CD4-positive, alpha-beta T cell treated with Interleukin-10 for 1 hour (primary cell): ENCODE measurements around the gene GTPBP1.

Experiments
- DNase-seq: peaks from one replicate; pipeline ENCODE4 v3.0.0-alpha.2; 2020

Gene GTPBP1

DNA sequence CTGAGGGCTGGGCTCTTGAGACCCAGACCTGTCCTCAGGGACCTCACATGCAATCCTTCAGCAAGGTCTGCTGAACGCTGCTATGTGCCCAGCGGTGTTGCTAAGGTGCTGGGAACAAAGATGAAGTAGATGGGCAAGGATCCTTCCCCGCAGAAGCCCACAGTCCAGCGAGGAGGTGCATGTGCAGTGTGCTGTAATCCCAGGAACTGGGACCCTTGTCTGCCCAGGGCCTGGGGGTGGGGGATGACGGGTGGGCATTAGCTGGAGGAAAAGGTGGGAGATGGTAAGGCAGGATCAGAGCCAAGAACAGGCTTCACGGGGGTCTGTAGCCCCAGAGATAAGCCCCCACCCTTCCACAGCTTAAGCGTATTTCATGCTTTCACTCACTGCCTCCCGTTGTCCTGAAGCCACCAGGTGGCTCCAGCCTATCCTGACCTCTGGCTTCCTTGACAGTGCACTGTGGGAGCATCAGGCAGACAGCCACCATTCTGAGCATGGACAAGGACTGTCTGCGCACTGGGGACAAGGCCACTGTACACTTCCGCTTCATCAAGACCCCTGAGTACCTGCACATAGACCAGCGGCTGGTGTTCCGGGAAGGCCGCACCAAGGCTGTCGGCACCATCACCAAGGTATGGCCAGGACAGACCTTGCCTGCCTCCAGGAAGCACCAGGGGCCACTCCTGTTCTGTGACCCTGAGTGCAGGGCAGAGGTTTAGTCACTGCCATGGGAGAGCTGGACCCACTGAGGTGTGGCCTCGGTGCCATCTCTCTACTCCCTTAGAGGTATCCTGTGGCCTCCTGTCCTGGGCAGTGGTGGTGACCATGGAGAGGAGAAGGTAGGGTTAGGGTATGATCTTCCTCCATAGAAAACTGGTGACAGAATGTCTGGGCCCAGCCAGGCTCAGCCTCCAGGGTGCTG, 22.0 kb downstream of the GTPBP1 start:
- DNase-seq = no peak

GRCh38 chr22:38728871-38729796, 23.4 kb downstream of the GTPBP1 start:
- DNase-seq = no peak

DNA sequence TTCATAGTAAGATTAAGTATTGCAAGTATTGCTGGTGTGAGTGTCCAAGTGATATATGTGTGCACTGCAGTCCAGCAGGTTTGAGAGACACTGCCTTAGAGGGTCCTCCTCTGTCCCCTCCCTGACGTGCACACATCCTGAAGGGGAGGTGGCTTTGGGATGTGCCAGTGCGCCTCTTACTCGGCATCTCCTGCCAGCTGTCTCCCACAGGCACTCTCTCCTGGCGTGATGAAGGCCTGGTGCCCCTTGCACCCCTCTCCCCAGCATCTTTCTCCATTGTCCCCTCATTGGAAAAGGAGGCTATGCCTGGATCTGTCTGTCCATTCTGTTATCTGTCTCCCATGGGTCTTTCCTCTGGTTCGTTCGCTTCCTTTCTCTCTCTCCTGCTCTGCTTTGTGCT, 24.2 kb downstream of the GTPBP1 start:
- no peak for DNase-seq

- no peak for DNase-seq
Observed at GRCh38 chr22:38730411-38730871, 24.7 kb downstream of the GTPBP1 start.

DNA sequence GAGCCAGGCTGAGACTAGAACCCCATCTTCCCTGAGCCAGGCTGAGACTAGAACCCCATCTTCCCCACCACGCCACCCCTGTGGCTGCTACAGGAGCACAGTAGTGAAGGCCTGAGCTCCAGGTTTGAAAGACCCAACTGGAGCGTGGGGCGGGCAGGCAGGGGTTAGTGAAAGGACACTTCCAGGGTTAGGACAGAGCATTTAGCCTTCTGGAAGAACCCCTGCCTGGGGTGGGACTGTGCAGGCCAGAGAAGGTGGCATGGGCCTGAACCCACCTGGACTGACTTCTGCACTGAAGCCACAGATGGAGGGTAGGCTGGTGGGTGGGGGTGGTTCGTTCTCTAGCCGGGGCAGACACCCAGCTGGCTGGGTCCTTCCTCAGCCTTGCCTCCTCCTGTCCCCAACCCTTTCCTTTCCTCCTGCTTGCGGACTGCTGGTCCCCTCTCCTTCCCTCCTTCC, 26.0 kb downstream of the GTPBP1 start:
- no peak for DNase-seq

DNA sequence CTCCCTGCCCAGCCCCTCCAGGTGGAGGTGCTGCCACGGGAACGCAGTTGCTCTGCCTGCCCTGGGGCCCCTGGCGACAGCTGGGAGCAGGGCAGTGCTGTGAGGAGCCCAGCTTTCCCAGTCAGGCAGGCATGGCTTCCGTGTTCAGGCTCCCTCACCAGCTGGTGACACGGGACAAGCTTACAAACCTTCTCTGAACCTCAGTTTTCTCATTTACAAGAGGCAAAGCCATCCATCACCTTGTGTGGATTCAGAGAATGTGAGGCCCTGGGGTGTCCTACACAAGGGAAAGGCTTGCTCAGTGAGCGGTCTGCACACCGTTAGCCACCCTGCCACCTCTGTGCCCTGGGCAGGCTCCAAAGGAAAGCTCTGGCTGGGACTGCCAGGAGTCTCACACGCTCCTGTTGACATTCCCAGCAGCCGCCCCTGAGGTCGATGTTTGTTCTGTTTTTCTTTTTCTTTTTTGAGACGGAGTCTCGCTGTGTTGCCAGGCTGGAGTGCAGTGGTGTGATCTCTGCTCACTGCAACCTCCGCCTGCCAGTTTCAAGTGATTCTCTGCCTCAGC, 26.6 kb downstream of the GTPBP1 start:
- DNase-seq = no peak

DNA sequence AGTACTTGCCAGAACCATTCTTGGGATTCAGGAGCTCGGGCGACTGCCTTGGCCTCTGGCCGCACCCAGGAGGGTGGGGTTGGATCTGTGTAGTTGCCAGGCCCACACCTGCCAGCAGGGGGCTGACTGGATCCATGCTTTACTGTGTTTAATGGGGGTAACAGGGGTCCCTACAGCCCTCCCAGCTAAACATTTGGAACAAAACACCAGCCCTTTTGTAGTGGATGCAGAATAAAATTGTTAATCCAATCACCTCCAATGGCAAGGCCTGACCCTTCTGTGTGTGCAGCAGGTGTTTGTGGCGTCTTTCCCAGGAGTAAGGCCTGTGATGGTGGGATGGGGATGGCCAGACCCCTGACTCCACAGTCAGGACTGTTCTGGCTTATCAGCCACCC, 27.6 kb downstream of the GTPBP1 start:
- peak; percentile 63 for DNase-seq

DNA sequence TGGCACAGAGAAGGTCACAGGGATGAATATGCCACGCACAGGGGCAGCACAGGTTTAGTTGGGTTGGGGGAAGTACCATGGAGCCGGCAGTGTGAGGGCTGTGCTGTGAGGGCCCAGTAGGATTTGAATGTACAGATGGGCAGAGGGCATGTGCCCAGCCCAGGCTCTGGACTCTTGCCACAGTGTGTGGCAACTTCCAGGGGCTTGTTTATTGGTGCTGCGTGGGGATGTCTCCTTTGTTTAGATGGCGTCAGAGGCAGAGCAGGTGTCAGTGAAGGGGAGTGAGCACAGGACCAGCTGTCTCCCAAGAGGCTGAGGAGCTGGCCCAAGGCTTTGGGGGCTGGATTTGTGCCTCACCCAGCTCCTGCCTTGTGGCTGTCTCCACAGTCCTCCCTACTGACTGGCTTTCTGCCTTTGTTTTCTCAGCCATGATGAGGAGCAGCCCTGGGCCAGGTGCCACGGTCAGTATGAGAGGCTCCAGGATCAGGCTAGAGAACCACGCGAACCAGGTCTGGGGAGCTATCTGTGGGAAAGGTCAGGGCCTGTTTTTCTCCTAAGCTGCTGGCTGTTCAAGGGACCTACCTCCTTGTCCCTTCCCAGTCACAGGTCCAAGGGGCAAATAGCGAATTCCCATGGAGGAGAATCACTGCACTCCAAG, 28.1 kb downstream of the GTPBP1 start:
- DNase-seq = no peak

- DNase-seq = no peak
Observed at GRCh38 chr22:38734421-38735100, 28.8 kb downstream of the GTPBP1 start.

- no peak for DNase-seq
Observed at GRCh38 chr22:38735126-38735464, 29.4 kb downstream of the GTPBP1 start.

- DNase-seq = no peak
Observed at GRCh38 chr22:38735465-38736256, 29.9 kb downstream of the GTPBP1 start.

- no peak for DNase-seq
Observed at GRCh38 chr22:38736257-38736570, 30.5 kb downstream of the GTPBP1 start.

DNA sequence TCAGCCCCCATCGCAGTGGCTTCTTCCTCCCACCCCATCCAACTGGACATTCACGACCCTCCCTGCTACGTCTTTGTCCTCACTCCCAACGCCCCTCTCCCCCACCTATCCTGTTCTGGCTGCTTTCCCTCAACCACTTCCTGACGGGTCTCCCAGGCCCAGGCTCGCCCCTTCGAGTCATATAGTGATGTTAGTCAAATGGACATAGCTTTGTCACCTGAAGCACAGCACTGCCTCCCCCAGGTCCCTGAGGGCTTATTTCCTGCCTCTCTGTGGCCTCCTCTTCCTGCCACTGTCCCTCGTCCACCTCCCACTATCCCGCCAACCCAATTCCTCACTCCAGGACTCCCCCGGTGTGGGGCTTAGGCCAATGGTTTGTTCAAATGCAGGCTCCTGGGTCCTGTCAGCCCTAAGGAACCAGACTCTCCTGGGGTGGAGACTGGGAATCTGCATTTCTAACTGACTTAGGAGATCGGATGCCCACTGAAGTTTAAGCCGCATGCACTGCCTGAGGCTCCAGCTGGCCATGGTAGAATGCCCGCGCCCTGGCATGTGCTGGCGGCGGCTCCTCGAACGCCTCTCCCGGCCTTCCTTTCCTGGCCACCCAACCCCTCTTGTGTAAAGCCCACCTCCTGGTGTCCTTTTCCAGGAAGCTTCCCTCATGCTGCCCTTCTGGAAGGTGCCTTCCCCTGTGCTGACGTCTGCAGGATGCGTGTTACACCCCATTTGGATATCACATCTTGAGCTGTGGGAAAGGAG, 31.7 kb downstream of the GTPBP1 start:
- DNase-seq = no peak

DNA sequence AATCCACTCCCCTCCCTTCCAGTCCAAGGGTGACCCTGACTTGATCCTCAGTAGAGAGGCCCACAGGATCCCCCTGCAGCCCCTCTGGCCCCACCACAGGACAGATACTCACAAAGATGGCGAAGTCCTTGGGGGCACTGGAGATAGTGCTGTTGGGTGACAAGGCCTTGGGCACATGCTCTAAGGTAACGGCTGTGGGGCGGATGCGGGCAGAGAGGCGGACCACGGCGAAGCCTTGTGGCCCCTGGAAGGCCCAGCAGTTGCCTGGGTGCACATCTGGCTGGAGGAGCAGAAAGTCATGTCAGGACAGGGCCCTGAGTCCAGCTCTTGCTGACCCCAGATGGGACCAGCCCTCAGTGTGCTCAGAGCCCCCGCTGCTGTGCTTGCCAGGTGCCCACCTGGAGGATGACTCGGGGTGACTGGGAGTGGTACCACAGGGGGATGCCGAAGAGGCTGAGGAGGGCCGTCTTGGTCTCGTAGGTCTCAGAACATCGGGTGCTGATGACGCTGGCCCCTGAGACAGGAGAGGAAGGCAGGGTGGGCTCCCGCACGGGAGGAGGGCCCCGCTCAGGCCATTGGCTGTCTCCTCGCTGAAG, 32.8 kb downstream of the GTPBP1 start:
- DNase-seq = no peak

DNA sequence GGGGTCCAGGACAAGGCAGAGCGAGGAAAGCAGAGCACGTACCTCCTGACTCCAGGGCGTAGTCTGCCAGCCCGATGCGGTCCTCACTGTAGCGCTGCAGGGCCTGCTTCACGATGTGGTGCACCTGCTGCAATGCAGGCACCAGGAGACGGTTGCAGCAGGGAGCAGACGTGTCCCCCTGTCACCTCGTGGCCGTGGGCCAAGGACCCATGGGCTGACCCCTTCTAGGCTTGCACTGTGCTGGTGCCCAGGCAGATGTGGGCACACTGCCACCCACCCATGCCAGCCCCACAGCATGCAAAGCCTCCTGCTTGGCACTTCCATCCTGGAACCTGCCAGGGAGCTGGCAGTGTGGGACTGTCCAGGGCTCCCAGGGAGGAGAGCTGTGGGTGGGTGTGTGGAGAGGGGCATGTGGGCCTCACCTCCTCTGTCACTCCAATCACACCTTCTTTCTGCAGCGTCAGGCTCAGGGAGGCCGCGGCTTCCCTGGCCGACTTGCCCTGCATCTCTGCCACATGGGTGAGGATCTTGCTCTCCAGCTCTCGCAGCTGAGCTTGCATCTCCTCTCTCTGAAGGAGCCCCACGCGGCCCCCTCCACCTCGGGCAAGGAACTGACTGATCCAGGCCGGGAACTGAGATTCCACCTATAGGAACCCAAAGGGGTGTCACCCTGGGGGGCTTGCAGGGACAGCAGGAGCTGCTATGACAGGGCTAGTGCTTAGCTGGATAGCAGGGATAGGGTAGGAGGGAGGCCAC, 33.7 kb downstream of the GTPBP1 start:
- DNase-seq = no peak

GRCh38 chr22:38740116-38740723, 34.5 kb downstream of the GTPBP1 start:
- no peak for DNase-seq

DNA sequence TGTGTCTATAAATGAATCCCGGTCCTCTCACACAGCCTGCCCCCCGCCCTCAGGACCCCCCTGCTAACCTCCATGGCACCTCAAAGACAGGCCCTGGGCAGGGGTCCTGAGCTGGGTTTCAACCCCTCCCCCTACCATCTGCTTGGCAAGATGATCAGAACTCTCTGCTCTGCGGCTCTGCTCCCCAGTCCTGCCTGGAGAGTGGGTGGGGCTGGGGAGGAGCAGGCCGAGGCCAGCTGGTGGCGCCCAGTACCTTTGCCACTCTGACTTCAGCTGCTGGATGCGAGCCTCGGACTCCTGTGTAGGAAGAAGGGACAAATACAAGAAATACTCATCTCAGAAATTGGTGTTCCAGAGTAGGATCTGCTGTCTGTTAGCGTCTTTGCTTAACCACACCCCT, 35.0 kb downstream of the GTPBP1 start:
- DNase-seq = no peak

DNA sequence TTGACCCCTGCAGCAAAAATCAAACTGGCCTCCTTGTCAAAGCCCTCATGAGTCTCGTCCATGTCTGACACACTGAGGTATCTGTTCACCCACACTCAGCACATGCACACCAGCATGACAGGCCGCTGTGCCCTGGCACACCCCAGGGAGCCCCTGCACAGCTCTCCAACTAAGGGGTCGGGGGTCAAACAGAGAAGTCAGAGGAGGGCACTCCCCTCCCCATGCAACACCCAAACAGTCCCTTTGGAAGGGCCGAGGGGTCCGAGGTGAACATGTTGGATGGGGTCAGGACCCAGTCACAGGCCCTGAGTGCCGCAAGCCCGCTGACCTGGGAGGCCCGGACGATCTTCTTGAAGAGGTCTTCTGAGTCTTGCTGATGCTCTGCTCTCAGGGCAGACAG, 35.4 kb downstream of the GTPBP1 start:
- DNase-seq = no peak

DNA sequence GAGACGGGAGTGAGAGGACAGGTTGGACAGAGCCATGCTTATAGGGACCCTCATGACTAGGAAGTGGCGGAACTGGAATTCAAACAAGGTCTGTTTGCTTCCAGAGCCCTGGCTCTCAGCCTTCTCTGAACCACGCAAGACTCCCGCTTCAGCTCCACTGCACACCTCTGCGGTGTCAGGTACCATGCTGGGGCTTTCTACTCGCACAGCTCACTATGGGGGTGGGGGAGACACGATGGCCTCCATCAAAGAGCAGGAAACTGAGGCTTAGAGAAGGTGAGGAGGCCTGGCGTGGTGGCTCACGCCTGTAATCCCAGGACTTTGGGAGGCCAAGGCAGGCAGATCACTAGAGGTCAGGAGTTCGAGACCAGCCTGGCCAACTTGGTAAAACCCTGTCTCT, 35.8 kb downstream of the GTPBP1 start:
- no peak for DNase-seq
